A549 (cell line): ENCODE data around the gene FCHSD1.

Experiments
- CHD4 ChIP-seq: fragments of 200-600 bp; sonication (generic); IDR thresholded peaks from 2 replicates; pipeline ENCODE4 v1.6.1; 2016; ENCODE audit warnings: antibody characterized with exemption, mild to moderate bottlenecking, borderline replicate concordance
- MAX ChIP-seq: IDR thresholded peaks from 2 replicates; pipeline ENCODE4 v1.6.1; 2012
- MYC ChIP-seq: IDR thresholded peaks from 2 replicates; pipeline ENCODE4 v1.6.1; 2012; ENCODE audit warnings: mild to moderate bottlenecking, inconsistent platforms, low read length, improper control_type of control experiment, borderline replicate concordance
- POLR2A ChIP-seq: IDR thresholded peaks from 2 replicates; pipeline ENCODE4 v1.6.1; 2012; ENCODE audit warnings: mild to moderate bottlenecking, low read length
- POLR2AphosphoS2 ChIP-seq: conservative IDR thresholded peaks from 2 replicates; pipeline ENCODE4 v1.6.1; 2012; ENCODE audit warnings: low read length, improper control_type of control experiment, inconsistent platforms
- RCOR1 ChIP-seq: fragments of 150-350 bp; IDR thresholded peaks from 2 replicates; pipeline ENCODE4 v1.6.1; 2014; ENCODE audit warnings: antibody characterized with exemption, low read length, low read depth
- TF ChIP-seq, protein P1 (sequence below): fragments of >200 bp; sonication (Bioruptor Twin); formaldehyde crosslinking; IDR thresholded peaks from 3 replicates; pipeline ENCODE4 v1.5.1; 2016
- TF ChIP-seq, protein P2 (sequence below): fragments of 200-600 bp; sonication (generic); IDR thresholded peaks from 2 replicates; pipeline ENCODE4 v1.6.1; 2016; ENCODE audit warnings: antibody characterized with exemption, mild to moderate bottlenecking, moderate library complexity
- TF ChIP-seq, protein P3 (sequence below): fragments of 150-350 bp; IDR thresholded peaks from 2 replicates; pipeline ENCODE4 v1.6.1; 2014; ENCODE audit warnings: low read depth, mild to moderate bottlenecking, low read length
- TF ChIP-seq, protein P4 (sequence below): fragments of 450-650 bp; IDR thresholded peaks from 2 replicates; pipeline ENCODE4 v1.6.1; 2014; ENCODE audit warnings: antibody characterized with exemption

GRCh38 chr5:141640698-141641097 lies 10.5 kb downstream of the FCHSD1 start:
- TF ChIP-seq RCOR1: no peak
- no peak for TF ChIP-seq POLR2A
- TF ChIP-seq, protein P1, sequence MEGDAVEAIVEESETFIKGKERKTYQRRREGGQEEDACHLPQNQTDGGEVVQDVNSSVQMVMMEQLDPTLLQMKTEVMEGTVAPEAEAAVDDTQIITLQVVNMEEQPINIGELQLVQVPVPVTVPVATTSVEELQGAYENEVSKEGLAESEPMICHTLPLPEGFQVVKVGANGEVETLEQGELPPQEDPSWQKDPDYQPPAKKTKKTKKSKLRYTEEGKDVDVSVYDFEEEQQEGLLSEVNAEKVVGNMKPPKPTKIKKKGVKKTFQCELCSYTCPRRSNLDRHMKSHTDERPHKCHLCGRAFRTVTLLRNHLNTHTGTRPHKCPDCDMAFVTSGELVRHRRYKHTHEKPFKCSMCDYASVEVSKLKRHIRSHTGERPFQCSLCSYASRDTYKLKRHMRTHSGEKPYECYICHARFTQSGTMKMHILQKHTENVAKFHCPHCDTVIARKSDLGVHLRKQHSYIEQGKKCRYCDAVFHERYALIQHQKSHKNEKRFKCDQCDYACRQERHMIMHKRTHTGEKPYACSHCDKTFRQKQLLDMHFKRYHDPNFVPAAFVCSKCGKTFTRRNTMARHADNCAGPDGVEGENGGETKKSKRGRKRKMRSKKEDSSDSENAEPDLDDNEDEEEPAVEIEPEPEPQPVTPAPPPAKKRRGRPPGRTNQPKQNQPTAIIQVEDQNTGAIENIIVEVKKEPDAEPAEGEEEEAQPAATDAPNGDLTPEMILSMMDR: no peak
- TF ChIP-seq, protein P2, sequence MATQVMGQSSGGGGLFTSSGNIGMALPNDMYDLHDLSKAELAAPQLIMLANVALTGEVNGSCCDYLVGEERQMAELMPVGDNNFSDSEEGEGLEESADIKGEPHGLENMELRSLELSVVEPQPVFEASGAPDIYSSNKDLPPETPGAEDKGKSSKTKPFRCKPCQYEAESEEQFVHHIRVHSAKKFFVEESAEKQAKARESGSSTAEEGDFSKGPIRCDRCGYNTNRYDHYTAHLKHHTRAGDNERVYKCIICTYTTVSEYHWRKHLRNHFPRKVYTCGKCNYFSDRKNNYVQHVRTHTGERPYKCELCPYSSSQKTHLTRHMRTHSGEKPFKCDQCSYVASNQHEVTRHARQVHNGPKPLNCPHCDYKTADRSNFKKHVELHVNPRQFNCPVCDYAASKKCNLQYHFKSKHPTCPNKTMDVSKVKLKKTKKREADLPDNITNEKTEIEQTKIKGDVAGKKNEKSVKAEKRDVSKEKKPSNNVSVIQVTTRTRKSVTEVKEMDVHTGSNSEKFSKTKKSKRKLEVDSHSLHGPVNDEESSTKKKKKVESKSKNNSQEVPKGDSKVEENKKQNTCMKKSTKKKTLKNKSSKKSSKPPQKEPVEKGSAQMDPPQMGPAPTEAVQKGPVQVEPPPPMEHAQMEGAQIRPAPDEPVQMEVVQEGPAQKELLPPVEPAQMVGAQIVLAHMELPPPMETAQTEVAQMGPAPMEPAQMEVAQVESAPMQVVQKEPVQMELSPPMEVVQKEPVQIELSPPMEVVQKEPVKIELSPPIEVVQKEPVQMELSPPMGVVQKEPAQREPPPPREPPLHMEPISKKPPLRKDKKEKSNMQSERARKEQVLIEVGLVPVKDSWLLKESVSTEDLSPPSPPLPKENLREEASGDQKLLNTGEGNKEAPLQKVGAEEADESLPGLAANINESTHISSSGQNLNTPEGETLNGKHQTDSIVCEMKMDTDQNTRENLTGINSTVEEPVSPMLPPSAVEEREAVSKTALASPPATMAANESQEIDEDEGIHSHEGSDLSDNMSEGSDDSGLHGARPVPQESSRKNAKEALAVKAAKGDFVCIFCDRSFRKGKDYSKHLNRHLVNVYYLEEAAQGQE: no peak
- TF ChIP-seq, protein P3, sequence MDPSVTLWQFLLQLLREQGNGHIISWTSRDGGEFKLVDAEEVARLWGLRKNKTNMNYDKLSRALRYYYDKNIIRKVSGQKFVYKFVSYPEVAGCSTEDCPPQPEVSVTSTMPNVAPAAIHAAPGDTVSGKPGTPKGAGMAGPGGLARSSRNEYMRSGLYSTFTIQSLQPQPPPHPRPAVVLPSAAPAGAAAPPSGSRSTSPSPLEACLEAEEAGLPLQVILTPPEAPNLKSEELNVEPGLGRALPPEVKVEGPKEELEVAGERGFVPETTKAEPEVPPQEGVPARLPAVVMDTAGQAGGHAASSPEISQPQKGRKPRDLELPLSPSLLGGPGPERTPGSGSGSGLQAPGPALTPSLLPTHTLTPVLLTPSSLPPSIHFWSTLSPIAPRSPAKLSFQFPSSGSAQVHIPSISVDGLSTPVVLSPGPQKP: no peak
- TF ChIP-seq, protein P4, sequence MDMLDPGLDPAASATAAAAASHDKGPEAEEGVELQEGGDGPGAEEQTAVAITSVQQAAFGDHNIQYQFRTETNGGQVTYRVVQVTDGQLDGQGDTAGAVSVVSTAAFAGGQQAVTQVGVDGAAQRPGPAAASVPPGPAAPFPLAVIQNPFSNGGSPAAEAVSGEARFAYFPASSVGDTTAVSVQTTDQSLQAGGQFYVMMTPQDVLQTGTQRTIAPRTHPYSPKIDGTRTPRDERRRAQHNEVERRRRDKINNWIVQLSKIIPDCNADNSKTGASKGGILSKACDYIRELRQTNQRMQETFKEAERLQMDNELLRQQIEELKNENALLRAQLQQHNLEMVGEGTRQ: no peak
- no peak for TF ChIP-seq MYC
- TF ChIP-seq MAX: no peak
- TF ChIP-seq POLR2AphosphoS2: no peak
- TF ChIP-seq CHD4: no peak
